ENCODE measurements around the gene MTTP. TPM values are rescaled to one million over a fixed set of nuclear protein-coding genes. Genes with fewer than 3 reads are reported as not detected.

Gene MTTP
- total RNA-seq, 1 donor from 2014 or later = 1.9 TPM

GRCh38 chr4:99647071-99647470 lies 72.4 kb downstream of the MTTP start:
- no peaks in the 10 kb centered on the region for H3K27me3 ChIP-seq
- H3K36me3 ChIP-seq = no peaks in the 10 kb centered on the region
- DNase-seq (ENCODE audit: low spot score in 2 of 2) = no peak
- H3K9me3 ChIP-seq = no peaks in the 10 kb centered on the region
- peaks cover 0 to 8% of the 10 kb centered on the region in 2 donors for H3K4me1 ChIP-seq
- H3K4me3 ChIP-seq = no peak overlapping the region
- no peak overlapping the region for H3K27ac ChIP-seq
- intact Hi-C loops (cut with DNase I) = no loop called here
- no peak for TF ChIP-seq CTCF (IDR thresholded peaks at IDR 0.05)

- H3K36me3 ChIP-seq = no peaks in the 10 kb centered on the region
- no peak overlapping the region for H3K27ac ChIP-seq
- peaks cover 0 to under 1% of the 10 kb centered on the region in 2 donors for H3K4me1 ChIP-seq
- H3K4me3 ChIP-seq = no peak overlapping the region
- intact Hi-C loops (cut with DNase I) = no loop called here
- DNase-seq (ENCODE audit: low spot score in 2 of 2) = no peak
- no peaks in the 10 kb centered on the region for H3K27me3 ChIP-seq
- H3K9me3 ChIP-seq = no peaks in the 10 kb centered on the region
- no peak for TF ChIP-seq CTCF (IDR thresholded peaks at IDR 0.05)
These were observed 73.7 kb downstream of the MTTP start for GRCh38 chr4:99648321-99648720.

- Histone ChIP-seq H3K27ac (no peak overlapping the region), H3K4me3 (no peak overlapping the region), H3K36me3 (no peaks in the 10 kb centered on the region), H3K4me1 (no peaks in the 10 kb centered on the region), H3K9me3 (no peaks in the 10 kb centered on the region), H3K27me3 (no peaks in the 10 kb centered on the region)
- intact Hi-C loops (cut with DNase I) = no loop called here
- no peak for TF ChIP-seq CTCF (IDR thresholded peaks at IDR 0.05)
- no peak for DNase-seq (ENCODE audit: low spot score in 2 of 2)
These were observed 74.6 kb downstream of the MTTP start for GRCh38 chr4:99649208-99649607.

GRCh38 chr4:99649778-99650177 lies 75.2 kb downstream of the MTTP start:
- Histone ChIP-seq H3K36me3 (no peaks in the 10 kb centered on the region), H3K27me3 (no peaks in the 10 kb centered on the region), H3K4me3 (no peak overlapping the region), H3K9me3 (no peaks in the 10 kb centered on the region), H3K27ac (no peak overlapping the region), H3K4me1 (peaks cover 0 to 1% of the 10 kb centered on the region in 2 donors)
- intact Hi-C loops (cut with DNase I) = no loop called here
- no peak for TF ChIP-seq CTCF (IDR thresholded peaks at IDR 0.05)
- DNase-seq (ENCODE audit: low spot score in 2 of 2) = no peak

GRCh38 chr4:99651016-99651769 lies 76.6 kb downstream of the MTTP start:
- no peaks in the 10 kb centered on the region for H3K9me3 ChIP-seq
- no peaks in the 10 kb centered on the region for H3K36me3 ChIP-seq
- H3K27me3 ChIP-seq = no peaks in the 10 kb centered on the region
- intact Hi-C loops (cut with DNase I) = no loop called here
- no peak overlapping the region for H3K27ac ChIP-seq
- H3K4me1 ChIP-seq = peaks cover 3 to 4% of the 10 kb centered on the region in 2 donors
- TF ChIP-seq CTCF (IDR thresholded peaks at IDR 0.05) = no peak
- DNase-seq (ENCODE audit: low spot score in 2 of 2) = no peak
- H3K4me3 ChIP-seq = no peak overlapping the region
